GM19043 (cell line): Measurements from ENCODE around the gene AATF.

Source experiments
- ATAC-seq: cut with Tn5 transposase; IDR thresholded peaks from one replicate; pipeline ENCODE4 v1.9.1; 2021; ENCODE audit warnings: low read depth; ENCODE audit not compliant: unreplicated experiment

AATF gene

DNA sequence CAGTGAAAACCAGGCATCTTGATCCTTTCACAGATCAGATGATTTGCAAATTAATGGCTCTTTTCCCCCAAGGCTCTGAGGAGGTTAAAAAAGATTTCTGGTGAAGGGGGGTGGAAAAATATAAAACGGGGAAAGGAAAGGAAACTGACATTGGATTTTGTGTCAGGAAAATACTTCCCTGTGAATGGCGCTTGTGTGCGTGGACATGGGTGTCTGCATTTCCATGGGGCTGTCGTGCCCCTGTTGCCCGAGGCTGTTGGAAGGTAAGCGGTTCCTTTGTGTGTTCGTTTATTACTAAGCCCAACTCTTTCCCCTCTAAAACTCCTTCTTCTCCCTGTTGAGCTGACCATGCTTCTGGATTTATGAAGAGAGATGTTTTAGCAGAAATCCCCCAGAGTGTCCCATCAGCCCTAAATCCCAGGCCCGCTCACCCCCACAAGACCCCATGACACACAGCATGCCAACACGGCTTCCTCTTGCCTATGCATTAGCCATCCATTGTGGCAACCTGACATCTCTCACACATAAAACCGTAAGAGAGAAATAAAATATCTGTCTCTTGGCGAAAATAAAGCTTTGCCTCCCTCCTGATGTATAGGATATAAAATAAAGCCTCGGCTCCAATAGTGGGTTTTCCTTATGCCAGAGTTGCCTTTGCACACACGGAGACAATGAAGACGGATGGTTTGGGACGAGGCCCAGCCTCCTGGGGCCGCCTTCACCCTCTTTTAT, 18.7 kb upstream of the AATF start:
- ATAC-seq: no peak

DNA sequence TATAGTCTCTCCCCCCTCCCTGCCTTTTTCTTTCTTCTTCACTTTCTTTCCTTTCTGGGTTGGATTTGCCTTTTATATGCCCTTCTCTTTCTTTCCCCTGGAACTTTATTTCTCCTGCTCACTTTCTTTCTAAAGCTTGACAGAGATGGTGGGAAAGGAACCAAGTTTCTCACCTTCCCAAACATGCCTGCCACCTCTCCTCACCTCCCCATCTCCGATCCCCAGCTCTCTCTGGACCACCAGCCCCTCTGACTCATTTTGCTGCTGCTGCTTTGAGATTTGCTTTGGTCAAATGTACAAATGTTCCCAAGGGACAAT, 18.2 kb upstream of the AATF start:
- ATAC-seq: no peak

GRCh38 chr17:36931096-36931696, 17.6 kb upstream of the AATF start:
- ATAC-seq: no peak

DNA sequence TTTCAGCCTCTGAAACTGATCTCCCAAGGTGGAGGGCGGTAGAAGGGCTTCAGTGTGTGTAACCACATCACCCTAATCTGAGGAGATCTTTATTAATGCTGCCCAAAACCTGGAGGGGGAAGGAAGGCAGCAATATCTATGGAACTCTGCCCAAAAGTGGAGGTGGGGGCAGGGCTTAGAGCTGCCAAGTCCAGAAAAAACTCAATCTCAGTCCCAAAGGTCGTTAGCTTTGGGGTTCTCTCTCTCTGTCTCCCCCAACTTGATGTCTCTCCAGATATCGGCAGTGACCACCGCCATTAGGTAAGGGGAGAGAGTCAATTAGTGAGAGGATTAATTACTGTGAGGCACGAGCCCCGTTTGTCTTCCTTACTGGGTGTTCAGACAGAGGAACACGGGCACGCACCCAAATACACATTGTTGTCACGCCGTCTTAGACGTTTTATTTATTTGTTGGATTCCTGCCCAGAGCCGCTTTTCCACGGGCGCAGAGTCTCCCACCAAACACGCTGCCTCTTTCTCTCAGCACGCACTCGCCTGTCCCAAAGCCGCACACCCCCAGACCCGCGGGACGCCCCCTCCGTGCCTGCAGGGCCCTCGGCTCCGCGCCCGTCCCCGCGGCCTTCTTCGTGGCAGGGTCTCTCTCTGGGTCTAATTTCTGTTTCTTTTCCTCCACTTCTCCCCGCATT, 16.9 kb upstream of the AATF start:
- no peak for ATAC-seq

- ATAC-seq: no peak
Observed at GRCh38 chr17:36932383-36932693, 16.4 kb upstream of the AATF start.

- ATAC-seq: no peak
Observed at GRCh38 chr17:36932694-36933511, 15.9 kb upstream of the AATF start.

GRCh38 chr17:36933512-36934143, 15.1 kb upstream of the AATF start:
- no peak for ATAC-seq

- no peak for ATAC-seq
Observed at GRCh38 chr17:36934144-36934691, 14.5 kb upstream of the AATF start.

DNA sequence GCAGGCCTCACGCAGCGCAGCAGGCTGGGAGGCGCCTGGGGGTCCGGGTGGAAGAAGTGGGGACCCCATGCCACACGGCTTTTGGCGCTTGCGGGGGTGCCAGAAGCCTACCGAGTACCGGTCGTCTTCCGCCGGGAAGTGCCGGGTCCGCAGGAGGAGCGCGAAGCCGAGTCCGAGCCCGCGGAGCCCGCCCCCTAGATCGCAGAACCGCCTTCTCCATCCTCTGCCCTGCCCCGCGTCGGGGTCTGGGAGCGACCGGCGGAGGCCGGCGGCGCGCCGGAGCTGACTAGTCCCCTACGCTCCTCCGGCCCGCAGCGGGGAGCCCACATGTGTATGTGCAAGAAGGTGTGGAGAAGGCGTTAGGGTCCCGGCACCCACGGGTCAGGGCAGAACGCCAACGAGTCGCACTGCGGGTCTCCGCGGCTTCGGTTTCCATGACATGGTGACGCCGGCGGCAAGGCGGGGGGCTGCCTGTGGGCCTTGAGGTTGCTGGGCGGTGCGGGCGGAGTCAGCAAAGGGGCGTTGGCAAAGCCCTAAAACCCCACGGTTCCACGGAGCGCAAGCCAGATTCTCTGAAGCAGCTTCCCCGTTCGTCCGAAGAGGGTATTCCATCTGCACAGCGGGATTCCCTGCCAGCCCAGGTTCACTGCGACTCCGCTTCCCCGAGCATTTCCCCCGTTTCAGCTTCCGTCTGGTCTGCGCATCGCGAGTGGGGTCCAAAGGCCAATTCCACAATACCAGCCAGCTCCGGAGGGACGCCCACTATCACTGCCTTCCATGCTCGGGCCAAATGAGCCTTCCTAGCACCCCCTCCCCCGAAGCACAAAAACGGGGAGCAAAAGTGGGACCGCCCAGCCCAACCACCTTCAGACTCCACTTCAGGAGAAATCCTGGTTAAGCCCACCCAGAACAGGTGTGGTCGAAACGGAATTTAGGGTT, 13.8 kb upstream of the AATF start:
- no peak for ATAC-seq

DNA sequence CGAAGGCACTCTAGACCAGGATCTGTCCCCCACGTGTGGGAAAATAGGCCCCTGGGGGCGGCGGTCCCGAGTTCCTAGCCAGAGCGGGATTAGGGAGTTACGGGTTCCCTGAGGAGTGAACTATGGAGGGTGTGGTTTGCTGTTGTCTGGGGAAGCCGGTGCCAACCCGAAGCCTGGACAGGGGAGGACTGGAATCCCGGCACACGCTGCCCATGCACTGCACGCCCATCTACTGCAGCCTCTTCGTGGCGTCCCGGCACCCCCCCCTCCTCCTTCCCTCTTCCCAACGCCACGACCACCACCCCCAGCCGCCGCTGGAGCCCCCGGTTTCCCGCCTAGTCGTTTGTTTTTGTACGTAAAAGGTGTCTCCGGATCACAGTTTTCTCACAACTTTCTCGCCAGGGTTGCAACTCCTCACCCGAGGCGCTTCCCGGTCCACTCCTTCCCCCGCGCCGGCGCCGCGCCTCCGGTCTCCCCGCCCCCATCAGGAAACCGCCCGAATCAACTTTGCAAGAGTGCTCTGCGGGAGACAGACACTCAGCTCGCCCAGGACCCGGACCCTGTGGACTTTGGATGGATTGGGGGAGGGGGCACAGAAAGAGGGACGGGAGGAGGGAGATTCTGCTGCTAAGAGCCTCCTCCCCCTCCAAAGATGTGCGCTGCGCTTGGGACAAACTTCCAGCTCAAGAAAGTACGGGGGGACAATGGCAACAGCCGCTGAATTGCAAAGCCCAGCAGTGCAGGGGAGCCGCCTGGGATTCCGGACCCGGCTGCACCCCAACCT, 12.9 kb upstream of the AATF start:
- ATAC-seq: no peak

- no peak for ATAC-seq
Observed at GRCh38 chr17:36936455-36937000, 12.2 kb upstream of the AATF start.

- ATAC-seq: no peak
Observed at GRCh38 chr17:36937001-36937958, 11.5 kb upstream of the AATF start, which contains the start of gene LHX1. Gene LHX1 (plus strand): TSS chr17:36937475. CDS start chr17:36938198, 723 bp downstream.

- no peak for ATAC-seq
Observed at GRCh38 chr17:36937959-36938565, 10.7 kb upstream of the AATF start.

DNA sequence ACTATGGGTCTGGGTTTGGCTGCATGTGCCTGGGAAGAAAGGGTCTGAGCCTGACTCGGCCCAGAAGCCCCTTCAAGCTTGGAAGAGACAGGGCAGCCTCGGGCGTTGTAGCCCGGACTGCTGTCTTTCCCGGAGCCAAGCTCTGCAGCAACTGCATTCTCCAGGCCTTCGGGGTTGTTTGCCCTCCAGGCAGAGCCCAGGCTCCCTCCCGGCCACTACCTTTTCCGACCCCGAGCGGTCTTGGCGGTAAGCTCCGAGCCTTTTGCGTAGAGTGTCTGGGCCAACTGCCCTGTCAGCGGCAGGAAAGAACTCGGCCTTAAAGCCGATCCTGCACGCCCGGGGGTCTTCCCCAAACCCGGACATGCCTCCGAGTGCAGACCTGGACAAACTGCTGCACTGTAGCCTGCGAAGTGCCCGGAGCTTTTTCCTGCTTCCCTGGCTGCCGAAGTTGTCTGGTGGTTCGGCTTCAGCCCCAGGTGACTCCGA, 10.1 kb upstream of the AATF start:
- no peak for ATAC-seq

DNA sequence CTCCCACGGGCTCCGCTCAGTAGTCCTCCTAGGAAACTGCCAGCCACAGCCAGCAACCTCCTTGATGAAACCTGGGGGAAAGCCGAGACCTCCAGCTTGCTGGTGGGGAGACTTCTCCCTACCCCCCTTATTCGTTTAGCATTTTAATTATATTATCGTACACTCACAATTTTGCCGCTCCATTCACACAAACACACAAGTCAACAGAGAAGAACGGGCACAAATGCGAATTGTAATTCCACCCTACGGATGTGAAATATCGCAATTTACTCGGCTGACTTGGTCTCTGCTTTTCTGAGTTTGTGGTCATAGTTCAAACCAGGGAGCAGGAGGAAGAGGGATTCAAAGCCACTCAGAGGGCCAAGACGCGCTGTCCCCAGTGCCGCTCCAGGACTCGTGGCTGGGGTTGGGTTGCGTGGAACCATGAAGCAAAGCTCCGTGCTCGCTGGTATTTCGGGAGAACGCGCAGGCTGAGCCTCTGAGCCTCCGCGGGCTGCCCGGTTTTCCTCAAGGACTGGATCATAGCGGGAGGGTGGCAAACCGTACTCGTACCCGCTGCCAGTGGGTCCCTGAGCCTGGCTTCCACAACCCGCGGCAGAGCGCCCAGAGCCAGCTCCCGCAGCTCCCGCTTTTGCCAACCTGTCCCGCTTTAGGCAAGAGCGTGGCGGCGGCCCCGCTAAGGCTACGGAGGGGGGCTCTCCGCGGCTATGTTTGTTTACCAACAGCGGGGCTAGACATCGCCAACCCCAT, 9.5 kb upstream of the AATF start:
- no peak for ATAC-seq

GRCh38 chr17:36939802-36940312, 8.9 kb upstream of the AATF start:
- ATAC-seq: no peak
